HL-60 (cell line): ENCODE results near the gene SPINT2.

Experiments
- GABPA ChIP-seq: IDR thresholded peaks from 2 replicates; pipeline ENCODE4 v1.6.1; 2012; ENCODE audit warnings: low read depth
- POLR2AphosphoS5 ChIP-seq: IDR thresholded peaks from 2 replicates; pipeline ENCODE4 v1.6.1; 2012; ENCODE audit warnings: low read depth
- SPI1 ChIP-seq: IDR thresholded peaks from 2 replicates; pipeline ENCODE4 v1.6.1; 2012; ENCODE audit warnings: low read depth, mild to moderate bottlenecking, borderline replicate concordance
- TF ChIP-seq, protein P1 (sequence below): IDR thresholded peaks from one replicate; pipeline ENCODE4 v1.5.1; 2011; ENCODE audit warnings: low read length, control low read depth, inconsistent platforms; ENCODE audit not compliant: insufficient read depth
- TF ChIP-seq, protein P2 (sequence below): IDR thresholded peaks from 2 replicates; pipeline ENCODE4 v1.6.1; 2012; ENCODE audit warnings: low read depth; ENCODE audit not compliant: insufficient replicate concordance

DNA sequence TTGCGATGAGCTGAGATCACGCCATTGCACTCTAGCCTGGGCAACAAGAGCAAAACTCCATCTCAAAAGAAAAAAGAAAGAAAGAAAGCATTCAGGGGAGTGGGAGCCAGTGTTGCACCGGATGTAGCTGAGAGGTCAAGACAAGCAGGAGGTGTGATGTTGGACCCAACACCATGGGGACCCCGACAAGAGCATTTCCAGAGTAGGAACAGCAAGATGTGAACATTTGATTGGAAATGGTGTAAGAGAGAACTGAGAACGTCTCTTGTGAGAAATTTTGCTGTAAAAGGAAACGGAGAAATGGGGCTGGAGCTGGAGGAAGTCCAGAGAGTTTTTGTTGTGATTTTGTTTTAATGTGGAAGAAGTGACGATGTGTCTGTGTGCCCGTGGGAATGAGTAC lies 24.6 kb upstream of the SPINT2 start:
- TF ChIP-seq, protein P1, sequence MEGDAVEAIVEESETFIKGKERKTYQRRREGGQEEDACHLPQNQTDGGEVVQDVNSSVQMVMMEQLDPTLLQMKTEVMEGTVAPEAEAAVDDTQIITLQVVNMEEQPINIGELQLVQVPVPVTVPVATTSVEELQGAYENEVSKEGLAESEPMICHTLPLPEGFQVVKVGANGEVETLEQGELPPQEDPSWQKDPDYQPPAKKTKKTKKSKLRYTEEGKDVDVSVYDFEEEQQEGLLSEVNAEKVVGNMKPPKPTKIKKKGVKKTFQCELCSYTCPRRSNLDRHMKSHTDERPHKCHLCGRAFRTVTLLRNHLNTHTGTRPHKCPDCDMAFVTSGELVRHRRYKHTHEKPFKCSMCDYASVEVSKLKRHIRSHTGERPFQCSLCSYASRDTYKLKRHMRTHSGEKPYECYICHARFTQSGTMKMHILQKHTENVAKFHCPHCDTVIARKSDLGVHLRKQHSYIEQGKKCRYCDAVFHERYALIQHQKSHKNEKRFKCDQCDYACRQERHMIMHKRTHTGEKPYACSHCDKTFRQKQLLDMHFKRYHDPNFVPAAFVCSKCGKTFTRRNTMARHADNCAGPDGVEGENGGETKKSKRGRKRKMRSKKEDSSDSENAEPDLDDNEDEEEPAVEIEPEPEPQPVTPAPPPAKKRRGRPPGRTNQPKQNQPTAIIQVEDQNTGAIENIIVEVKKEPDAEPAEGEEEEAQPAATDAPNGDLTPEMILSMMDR, result no peak
- TF ChIP-seq, protein P2, sequence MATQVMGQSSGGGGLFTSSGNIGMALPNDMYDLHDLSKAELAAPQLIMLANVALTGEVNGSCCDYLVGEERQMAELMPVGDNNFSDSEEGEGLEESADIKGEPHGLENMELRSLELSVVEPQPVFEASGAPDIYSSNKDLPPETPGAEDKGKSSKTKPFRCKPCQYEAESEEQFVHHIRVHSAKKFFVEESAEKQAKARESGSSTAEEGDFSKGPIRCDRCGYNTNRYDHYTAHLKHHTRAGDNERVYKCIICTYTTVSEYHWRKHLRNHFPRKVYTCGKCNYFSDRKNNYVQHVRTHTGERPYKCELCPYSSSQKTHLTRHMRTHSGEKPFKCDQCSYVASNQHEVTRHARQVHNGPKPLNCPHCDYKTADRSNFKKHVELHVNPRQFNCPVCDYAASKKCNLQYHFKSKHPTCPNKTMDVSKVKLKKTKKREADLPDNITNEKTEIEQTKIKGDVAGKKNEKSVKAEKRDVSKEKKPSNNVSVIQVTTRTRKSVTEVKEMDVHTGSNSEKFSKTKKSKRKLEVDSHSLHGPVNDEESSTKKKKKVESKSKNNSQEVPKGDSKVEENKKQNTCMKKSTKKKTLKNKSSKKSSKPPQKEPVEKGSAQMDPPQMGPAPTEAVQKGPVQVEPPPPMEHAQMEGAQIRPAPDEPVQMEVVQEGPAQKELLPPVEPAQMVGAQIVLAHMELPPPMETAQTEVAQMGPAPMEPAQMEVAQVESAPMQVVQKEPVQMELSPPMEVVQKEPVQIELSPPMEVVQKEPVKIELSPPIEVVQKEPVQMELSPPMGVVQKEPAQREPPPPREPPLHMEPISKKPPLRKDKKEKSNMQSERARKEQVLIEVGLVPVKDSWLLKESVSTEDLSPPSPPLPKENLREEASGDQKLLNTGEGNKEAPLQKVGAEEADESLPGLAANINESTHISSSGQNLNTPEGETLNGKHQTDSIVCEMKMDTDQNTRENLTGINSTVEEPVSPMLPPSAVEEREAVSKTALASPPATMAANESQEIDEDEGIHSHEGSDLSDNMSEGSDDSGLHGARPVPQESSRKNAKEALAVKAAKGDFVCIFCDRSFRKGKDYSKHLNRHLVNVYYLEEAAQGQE, result no peak
- TF ChIP-seq GABPA (no peak), POLR2AphosphoS5 (no peak), SPI1 (no peak)
